H9 (cell line): ENCODE results near the gene ARL6IP6. TPM values are rescaled to one million over a fixed set of nuclear protein-coding genes. Genes with fewer than 3 reads are reported as not detected.

Source experiments
- DNase-seq: peaks from one replicate; pipeline ENCODE4 v3.0.0-alpha.2; 2017
- H2AFZ ChIP-seq: one replicate; pipeline ENCODE4 v1.6.1; 2013; ENCODE audit warnings: mild to moderate bottlenecking, low read length, control low read depth, moderate library complexity
- H2AK5ac ChIP-seq: 2 replicates; pipeline ENCODE4 v1.6.1; 2013; ENCODE audit warnings: low read length, control low read depth, mixed read lengths; ENCODE audit not compliant: insufficient read length
- H2BK120ac ChIP-seq: one replicate; pipeline ENCODE4 v1.6.1; 2013; ENCODE audit warnings: low read depth, mild to moderate bottlenecking, low read length, control low read depth, inconsistent platforms; ENCODE audit not compliant: poor library complexity, severe bottlenecking
- H2BK12ac ChIP-seq: 2 replicates; pipeline ENCODE4 v1.6.1; 2013; ENCODE audit warnings: low read length, control low read depth, mixed read lengths, low read depth; ENCODE audit not compliant: insufficient read length
- H2BK15ac ChIP-seq: 2 replicates; pipeline ENCODE4 v1.6.1; 2013; ENCODE audit warnings: low read depth, low read length, control low read depth
- H2BK20ac ChIP-seq: one replicate; pipeline ENCODE4 v1.6.1; 2013; ENCODE audit warnings: low read depth, mild to moderate bottlenecking, low read length, control low read depth, inconsistent platforms; ENCODE audit not compliant: poor library complexity, severe bottlenecking
- H2BK5ac ChIP-seq: 2 replicates; pipeline ENCODE4 v1.6.1; 2013; ENCODE audit warnings: low read length, control low read depth, mixed read lengths; ENCODE audit not compliant: insufficient read length
- H3K14ac ChIP-seq: 2 replicates; pipeline ENCODE4 v1.6.1; 2013; ENCODE audit warnings: low read length, control low read depth; ENCODE audit not compliant: insufficient read depth
- H3K18ac ChIP-seq: 2 replicates; pipeline ENCODE4 v1.6.1; 2013; ENCODE audit warnings: low read depth, mild to moderate bottlenecking, mixed read lengths, low read length, control low read depth; ENCODE audit not compliant: insufficient read length
- H3K23ac ChIP-seq: 2 replicates; pipeline ENCODE4 v1.6.1; 2013; ENCODE audit warnings: low read length, control low read depth, mixed read lengths, low read depth; ENCODE audit not compliant: insufficient read length
- H3K23me2 ChIP-seq: 2 replicates; pipeline ENCODE4 v1.6.1; 2013; ENCODE audit warnings: low read depth, mild to moderate bottlenecking, mixed read lengths, low read length, control low read depth; ENCODE audit not compliant: insufficient read length, poor library complexity, severe bottlenecking
- H3K27ac ChIP-seq: 2 replicates; pipeline ENCODE4 v1.5.1; 2013; ENCODE audit warnings: low read length, control low read depth, mixed read lengths, low read depth; ENCODE audit not compliant: insufficient read length
- H3K27me3 ChIP-seq: 2 replicates; pipeline ENCODE4 v1.6.1; 2013; ENCODE audit warnings: low read length, control low read depth, inconsistent platforms; ENCODE audit not compliant: insufficient read depth
- H3K4ac ChIP-seq: 2 replicates; pipeline ENCODE4 v1.6.1; 2013; ENCODE audit warnings: low read depth, mild to moderate bottlenecking, control low read depth, inconsistent platforms, low read length, moderate library complexity
- H3K4me1 ChIP-seq: 2 replicates; pipeline ENCODE4 v1.6.1; 2013; ENCODE audit warnings: low read length, control low read depth, inconsistent platforms; ENCODE audit not compliant: insufficient read depth
- H3K4me2 ChIP-seq: 2 replicates; pipeline ENCODE4 v1.6.1; 2013; ENCODE audit warnings: low read length, control low read depth, mixed read lengths; ENCODE audit not compliant: insufficient read length, insufficient read depth
- H3K56ac ChIP-seq: 2 replicates; pipeline ENCODE4 v1.6.1; 2013; ENCODE audit warnings: low read depth, mild to moderate bottlenecking, mixed read lengths, low read length, control low read depth; ENCODE audit not compliant: insufficient read length
- H3K79me1 ChIP-seq: 2 replicates; pipeline ENCODE4 v1.6.1; 2013; ENCODE audit warnings: low read depth, mild to moderate bottlenecking, moderate library complexity, low read length, control low read depth, inconsistent platforms; ENCODE audit not compliant: insufficient read depth, poor library complexity, severe bottlenecking
- H3K79me2 ChIP-seq: 2 replicates; pipeline ENCODE4 v1.6.1; 2013; ENCODE audit warnings: low read length, control low read depth, inconsistent platforms; ENCODE audit not compliant: insufficient read depth
- H3K9ac ChIP-seq: 2 replicates; pipeline ENCODE4 v1.6.1; 2013; ENCODE audit warnings: low read length, control low read depth, mixed read lengths; ENCODE audit not compliant: insufficient read length; ENCODE audit errors: extremely low read depth
- H3K9me3 ChIP-seq: one replicate; pipeline ENCODE4 v1.6.1; 2013; ENCODE audit warnings: low read depth, low read length, inconsistent platforms; ENCODE audit not compliant: control insufficient read depth
- H3T11ph ChIP-seq: one replicate; pipeline ENCODE4 v1.6.1; 2013; ENCODE audit warnings: mild to moderate bottlenecking, low read length, control low read depth, inconsistent platforms
- H4K20me1 ChIP-seq: one replicate; pipeline ENCODE4 v1.6.1; 2013; ENCODE audit not compliant: control insufficient read depth, insufficient read length, insufficient read depth
- H4K5ac ChIP-seq: 2 replicates; pipeline ENCODE4 v1.6.1; 2013; ENCODE audit warnings: low read depth, mild to moderate bottlenecking, mixed read lengths, low read length, control low read depth; ENCODE audit not compliant: insufficient read length
- H4K8ac ChIP-seq: replicated peaks from 2 replicates; pipeline ENCODE4 v1.6.1; 2013; ENCODE audit warnings: low read length, control low read depth, mixed read lengths, low read depth; ENCODE audit not compliant: insufficient read length
- H4K91ac ChIP-seq: 2 replicates; pipeline ENCODE4 v1.6.1; 2013; ENCODE audit warnings: low read depth, mild to moderate bottlenecking, moderate library complexity, mixed read lengths, low read length, control low read depth; ENCODE audit not compliant: insufficient read length
- H3K27ac Mint-ChIP-seq, 3 experiments: 2 replicates in 2 of 3; 3 replicates in 1 of 3; pipeline ENCODE4 v1.8.0; 2020 to 2021; ENCODE audit warnings: mixed read lengths in 3 of 3, mild to moderate bottlenecking in 1 of 3, moderate library complexity in 1 of 3
- H3K27me3 Mint-ChIP-seq: 2 replicates; pipeline ENCODE4 v1.8.0; 2021; ENCODE audit warnings: low read depth, mild to moderate bottlenecking, moderate library complexity, mixed read lengths
- H3K36me3 Mint-ChIP-seq, 3 experiments: 2 replicates in 2 of 3; 3 replicates in 1 of 3; pipeline ENCODE4 v1.8.0; 2020 to 2021; ENCODE audit warnings: low read depth in 3 of 3, mixed read lengths in 3 of 3; ENCODE audit not compliant: insufficient read depth in 1 of 3
- H3K4me1 Mint-ChIP-seq, 2 experiments: 2 replicates each; pipeline ENCODE4 v1.8.0; 2020; ENCODE audit warnings: mixed read lengths in 2 of 2
- H3K4me3 Mint-ChIP-seq, 2 experiments: 2 replicates in 1 of 2; 3 replicates in 1 of 2; pipeline ENCODE4 v1.8.0; 2020 to 2021; ENCODE audit warnings: mild to moderate bottlenecking in 2 of 2, mixed read lengths in 2 of 2, moderate library complexity in 1 of 2
- H3K9me3 Mint-ChIP-seq, 2 experiments: 2 replicates in 1 of 2; 3 replicates in 1 of 2; pipeline ENCODE4 v1.8.0; 2020; ENCODE audit warnings: mild to moderate bottlenecking in 2 of 2, mixed read lengths in 2 of 2, moderate library complexity in 1 of 2
- CTCF ChIP-seq: fragments of 200-600 bp; sonication (generic); conservative IDR thresholded peaks from 3 replicates; pipeline ENCODE4 v1.8.0; 2021; ENCODE audit warnings: antibody characterized with exemption, mild to moderate bottlenecking
- WGBS: extraction: QIAGEN DNeasy Blood & Tissue Kit; methylation state at CpG from one replicate; pipeline ENCODE4 v1.1.7; 2013; ENCODE audit warnings: missing lambda C conversion rate, low lambda C conversion rate, mixed read lengths; ENCODE audit not compliant: insufficient read length; ENCODE audit errors: extremely low coverage; 5-methylcytosine and 5-hydroxymethylcytosine counted together
- total RNA-seq: library from RNA; stranded (reverse); gene quantifications from 2 replicates; pipeline ENCODE4 v1.2.1, GENCODE V29; 2021

Gene ARL6IP6
- total RNA-seq, 1 experiment from 2014 or later = 27.3 TPM

GRCh38 chr2:152796941-152797340 lies 78.5 kb downstream of the ARL6IP6 start:
- H3K4me3 Mint-ChIP-seq = no peak overlapping the region
- H3K9ac ChIP-seq = no peak overlapping the region
- no peak overlapping the region for H3K4me2 ChIP-seq
- H3K23ac ChIP-seq = no peak overlapping the region
- no peak overlapping the region for H2AFZ ChIP-seq
- no peak overlapping the region for H3K4ac ChIP-seq
- DNase-seq = no peak
- peaks cover 5 to 7% of the 10 kb centered on the region in 2 experiments for H3K4me1 Mint-ChIP-seq
- no CpG with 5 or more reads among the region's 1 CpG for WGBS
- H3K27me3 ChIP-seq = no peaks in the 10 kb centered on the region
- H3T11ph ChIP-seq = no peak overlapping the region
- no peak overlapping the region for H2BK15ac ChIP-seq
- no peak overlapping the region for H3K27ac ChIP-seq
- no peak overlapping the region for H2BK5ac ChIP-seq
- H3K27me3 Mint-ChIP-seq = no peaks in the 10 kb centered on the region; the same call in 1 of the 2 replicates
- no peak overlapping the region for H4K91ac ChIP-seq
- H2BK20ac ChIP-seq = no peak overlapping the region
- H4K20me1 ChIP-seq = no peaks in the 10 kb centered on the region
- H3K79me1 ChIP-seq = no peaks in the 10 kb centered on the region
- H3K27ac Mint-ChIP-seq = no peak overlapping the region
- peaks cover 3% of the 10 kb centered on the region; the same call in 1 of the 2 replicates for H3K4me1 ChIP-seq
- no peak overlapping the region for H3K14ac ChIP-seq
- H4K5ac ChIP-seq = no peak overlapping the region
- H3K9me3 Mint-ChIP-seq = peaks cover 0 to 10% of the 10 kb centered on the region in 2 experiments; a peak in 3 of 5 replicates
- no peak overlapping the region for H2BK120ac ChIP-seq
- no peak overlapping the region for H3K56ac ChIP-seq
- no peaks in the 10 kb centered on the region for H3K9me3 ChIP-seq
- no peak overlapping the region for H2AK5ac ChIP-seq
- H4K8ac ChIP-seq = no peak overlapping the region
- no peak overlapping the region for H2BK12ac ChIP-seq
- no peak overlapping the region for H3K18ac ChIP-seq
- H3K36me3 Mint-ChIP-seq = 0 out of 7 replicates have a peak, but pooled peaks cover 0 to 1% (median 0%) of the 10 kb centered on the region in 3 experiments
- H3K79me2 ChIP-seq = no peaks in the 10 kb centered on the region
- TF ChIP-seq CTCF = no peak
- no peaks in the 10 kb centered on the region for H3K23me2 ChIP-seq
